Measurements from ENCODE around the gene MICAL3.

The MICAL3 gene

DNA sequence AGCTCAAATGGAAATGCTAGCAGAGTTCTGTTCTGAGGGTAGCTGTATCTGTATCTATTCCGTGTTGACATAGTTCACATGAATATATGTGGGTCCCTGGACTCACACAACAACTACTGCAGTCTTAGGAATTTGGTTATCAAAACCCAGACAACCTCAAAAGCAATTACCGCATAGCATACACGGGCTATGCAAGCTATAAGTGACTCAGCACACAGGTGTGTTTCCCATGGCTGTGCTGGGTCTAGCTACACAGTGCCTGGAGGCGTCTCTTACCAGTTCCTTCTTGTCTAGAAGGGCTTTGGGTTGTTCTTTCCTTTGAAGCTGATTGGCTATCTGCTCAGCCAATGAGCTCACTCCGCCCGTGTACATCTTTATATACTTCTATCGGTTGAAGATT is 151.9 kb downstream of the MICAL3 start:
- DNase-seq = no peak

DNA sequence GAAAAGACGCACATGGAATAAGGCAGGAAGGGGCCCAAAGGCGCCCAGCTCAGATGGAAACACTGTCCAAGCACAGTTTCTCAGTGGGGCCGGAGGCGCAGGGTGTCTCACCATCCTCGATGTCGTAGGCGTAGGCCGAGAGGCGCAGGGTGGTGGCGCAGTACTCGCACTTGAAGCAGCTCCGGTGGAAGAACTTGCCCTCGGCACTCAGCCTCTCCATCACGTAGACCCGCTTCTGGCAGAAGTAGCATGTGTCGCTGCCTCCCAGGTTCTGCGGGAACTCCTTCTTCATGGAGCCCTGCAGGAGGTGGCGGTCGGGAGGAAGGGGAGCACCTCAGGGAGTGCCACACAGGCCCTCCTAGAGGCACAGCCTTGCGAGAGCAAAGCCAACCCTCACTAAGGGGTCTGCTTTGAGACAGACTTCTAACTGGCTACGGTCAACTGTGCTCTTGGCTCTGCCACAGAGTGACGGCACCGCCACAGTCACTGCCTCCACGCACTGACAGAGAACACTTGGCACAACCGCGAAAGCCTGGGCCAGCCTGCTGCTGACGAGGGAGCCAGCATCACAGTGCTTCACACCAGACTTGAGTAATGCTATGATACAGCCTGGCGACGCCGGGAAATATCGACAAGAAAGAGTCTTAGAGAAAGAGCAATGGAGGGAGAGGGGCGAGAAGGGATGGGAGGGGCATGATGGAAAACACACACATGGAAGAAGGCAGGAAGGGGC is 152.5 kb downstream of the MICAL3 start:
- DNase-seq = peak in 40 of 51 donors; percentile 17 to 89 (median 64)

DNA sequence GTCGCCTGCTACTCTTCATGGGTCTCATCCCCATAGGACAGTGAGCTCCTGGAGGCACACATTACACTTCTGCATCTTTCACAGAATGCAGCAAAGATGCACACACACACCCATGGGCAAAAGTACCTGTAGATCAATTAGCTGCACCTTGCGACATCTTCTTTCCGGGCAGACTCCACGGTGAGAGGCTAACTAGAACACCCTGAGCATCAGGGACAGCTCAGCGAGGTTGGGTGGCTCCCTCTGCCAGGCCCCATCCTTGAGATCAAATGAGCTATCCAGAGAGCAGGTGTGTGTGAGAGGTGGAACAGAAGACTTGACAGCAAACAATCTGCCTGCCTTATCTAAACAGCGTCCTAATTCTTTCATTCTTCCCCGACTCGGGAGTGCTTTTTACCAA is 154.0 kb downstream of the MICAL3 start:
- no peak for DNase-seq

DNA sequence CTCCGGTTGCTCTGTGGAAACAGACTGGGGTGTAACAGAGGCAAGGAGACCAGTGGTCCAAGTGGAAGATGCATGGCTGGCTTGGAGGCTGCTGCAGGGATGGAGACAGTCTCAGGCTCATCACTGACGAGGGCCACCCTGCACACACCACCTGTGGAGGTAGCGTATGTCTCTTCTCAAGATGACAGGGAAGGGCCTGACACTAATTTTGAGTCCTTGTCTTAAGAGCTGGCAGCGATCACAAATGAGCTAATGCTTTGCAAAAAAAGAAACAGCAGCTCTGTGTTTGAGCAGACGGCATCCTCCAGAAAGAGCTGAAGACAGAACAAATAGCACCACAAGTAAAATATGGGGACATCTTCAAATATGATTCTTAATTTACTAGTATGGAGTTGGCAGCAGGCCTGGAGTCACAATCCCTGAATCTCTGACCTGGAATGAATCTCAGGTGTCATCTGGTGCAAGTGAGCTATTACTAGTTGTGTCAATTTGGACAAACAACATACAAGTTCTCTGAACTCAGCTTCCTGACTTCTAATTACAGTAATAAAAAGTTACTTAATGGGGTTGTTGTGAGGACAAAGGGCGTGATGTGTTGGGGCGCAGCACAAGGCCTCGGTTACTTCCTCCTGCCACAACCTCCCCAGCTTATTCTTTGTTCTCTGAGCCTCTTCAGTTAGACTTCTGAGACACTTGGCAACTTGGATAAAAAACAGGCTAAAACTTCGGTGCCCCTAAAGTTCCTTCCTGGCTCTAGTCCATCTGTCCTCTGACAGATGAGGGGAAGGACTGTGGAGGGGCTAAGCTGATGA is 154.9 kb downstream of the MICAL3 start:
- DNase-seq = peak in 1 of 51 donors; percentile 26

DNA sequence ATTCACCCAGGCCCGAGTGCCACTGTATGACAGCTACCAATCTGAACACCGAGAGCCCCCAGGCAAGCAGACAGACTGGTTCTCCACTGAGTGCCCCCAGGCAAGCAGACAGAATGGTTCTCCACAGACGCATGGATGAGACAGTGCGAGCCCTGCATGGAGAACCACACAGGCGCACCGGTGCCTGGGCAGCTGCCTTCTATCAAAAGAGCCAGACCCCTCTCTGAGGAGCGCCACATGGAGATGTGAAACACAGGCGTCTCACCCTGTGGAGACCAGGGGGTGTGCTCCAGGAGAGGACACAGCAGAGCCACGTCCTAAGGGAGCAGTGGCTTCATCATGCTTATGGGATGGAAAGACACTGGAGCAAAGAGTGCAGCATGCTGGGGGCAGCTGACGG is 155.6 kb downstream of the MICAL3 start:
- DNase-seq = no peak

DNA sequence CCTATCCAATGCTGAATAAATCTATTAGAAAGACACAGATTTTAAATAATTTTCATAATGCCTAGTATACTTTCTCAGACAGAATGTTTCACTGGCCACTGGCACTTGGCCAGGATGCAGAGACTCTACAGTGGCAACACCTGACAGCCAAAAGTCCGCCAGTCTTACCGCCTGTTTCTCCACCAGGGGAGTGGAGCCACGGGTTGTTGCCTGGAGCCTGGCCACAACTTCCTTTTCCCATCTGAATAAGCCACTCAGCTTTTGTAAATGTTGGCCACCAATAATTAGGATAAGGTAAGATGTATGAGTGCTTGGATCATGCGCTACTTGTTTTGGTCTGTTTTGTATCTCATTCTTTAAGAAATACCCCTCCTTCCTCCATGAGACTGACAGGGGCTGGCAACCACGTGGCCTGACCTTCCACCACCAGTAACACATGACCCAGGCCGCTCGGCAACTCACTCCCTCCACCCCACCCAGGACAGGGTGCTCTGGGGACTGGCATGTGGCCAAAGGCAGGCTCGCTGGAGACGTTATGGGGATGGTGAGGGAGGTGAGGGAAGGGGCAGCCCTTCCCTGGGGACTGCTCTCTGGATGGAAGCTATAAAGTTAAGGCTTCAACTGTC is 157.1 kb downstream of the MICAL3 start:
- DNase-seq = peak in 21 of 51 donors; percentile 19 to 66 (median 39)

DNA sequence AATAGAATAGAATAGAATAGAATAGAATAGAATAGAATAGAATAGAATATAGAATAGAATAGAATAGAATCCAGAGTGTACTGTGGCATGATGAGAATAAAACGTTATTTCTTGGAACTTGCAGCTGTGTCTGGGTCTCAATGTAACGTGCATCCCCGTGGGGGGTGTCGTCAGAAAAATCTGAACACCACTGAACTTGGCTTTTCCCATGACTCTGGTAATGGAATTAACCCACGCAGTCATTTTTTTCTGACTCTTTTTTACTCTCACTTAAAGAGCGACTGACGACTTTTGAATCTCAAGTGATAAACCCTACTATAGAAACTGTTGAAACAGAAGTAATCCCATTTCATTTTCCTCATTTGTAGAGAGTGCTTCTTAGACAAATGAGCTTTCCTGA is 157.7 kb downstream of the MICAL3 start:
- peak in 2 of 51 donors; percentile 42 to 84 for DNase-seq

DNA sequence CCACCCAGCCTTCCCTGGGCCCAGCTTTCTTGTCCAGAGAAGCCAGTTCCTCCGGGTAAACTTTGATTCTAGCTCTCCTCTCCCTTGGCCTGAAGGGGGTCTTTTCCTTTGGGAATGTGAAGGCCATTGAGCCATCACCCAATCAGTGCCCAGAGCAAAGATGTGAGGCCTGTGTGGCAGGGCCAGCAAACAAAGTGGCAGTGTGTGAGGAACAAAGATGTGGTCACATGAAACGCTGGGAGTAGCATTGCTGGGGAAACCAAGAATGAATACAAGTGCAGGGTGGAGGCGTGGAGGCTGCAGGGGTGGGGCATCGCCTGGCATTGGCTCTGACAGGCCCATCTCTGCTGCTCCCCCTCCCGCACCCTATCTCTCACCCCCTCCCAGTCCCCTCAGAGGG is 158.2 kb downstream of the MICAL3 start:
- peak in 48 of 51 donors; percentile 22 to 95 (median 82) for DNase-seq

DNA sequence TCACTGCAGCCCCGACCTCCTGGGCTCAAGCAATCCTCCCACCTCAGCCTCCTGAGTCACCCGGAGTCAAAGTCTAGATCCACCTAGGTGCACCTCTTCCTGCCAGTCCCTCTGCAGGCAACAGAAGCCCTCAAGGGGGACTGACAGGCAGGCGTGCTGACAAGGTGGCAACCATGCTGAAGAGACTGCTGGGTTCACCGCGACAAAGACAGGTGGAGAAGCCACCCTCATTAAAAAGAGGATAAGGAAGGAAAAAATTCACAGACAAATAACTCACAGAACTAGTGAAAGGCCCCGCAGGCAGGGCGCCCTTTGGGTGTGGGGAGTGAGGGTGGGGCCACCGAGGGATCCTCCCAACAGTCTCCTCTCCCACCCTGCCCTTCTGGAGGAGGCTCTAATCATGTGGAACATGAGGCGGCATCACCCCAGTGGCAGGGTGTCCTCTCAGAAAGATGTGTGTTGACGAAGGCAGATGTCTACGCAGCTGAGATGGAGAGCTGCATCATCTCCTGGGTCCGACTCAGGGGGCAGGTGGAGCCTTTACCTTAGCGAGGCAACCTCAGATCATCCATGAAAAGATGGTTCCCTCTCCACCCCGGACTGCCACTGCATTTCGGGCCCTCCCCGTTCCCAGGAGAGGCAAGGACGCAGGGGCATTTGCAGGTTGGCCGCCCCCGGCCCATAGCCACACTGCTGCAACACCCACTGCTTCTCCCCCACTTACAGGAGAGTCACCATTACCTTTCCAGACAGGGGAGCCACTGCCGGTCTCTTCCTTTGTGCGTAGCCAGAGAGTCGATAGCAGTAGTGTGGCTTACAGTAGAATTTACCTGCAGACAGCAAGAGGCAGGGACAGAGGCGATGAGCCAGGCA is 158.9 kb downstream of the MICAL3 start:
- no peak for DNase-seq

DNA sequence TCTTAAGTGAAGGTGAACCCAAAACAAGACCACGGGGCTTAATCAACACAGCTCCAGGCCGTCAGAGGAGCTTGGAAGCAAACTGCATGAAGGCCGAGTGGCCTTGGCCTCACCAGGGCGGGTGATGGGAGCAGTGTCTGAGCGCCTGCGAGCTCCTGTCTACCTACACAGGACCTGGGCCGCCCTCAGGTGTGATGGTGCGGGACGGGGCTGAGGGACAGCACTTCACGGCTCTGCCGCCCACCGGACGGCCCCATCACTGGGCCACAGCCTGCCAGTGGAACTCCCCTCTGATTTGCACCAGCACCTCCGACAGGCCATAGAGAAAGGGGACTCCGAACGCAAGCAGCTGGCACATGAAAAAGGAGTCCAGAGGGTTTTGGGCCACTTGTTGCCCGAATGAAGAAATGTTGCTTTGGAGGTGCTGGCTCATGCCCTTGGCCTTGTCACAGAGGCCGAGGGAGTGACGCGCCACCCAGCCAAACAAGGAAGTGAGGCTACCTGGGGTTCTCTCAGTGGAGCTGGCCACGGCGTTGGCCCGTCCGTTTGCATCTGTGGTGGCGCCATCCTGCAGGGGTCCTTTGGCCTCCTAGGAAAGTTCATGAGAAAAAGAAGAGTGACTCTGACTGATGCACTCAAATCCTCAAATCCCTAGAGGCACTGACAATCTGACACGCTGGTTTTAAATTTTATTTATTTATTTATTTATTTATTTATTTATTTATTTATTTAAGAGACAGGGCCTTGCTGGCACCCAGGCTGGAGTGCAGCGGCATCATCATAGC is 159.8 kb downstream of the MICAL3 start:
- DNase-seq = no peak

DNA sequence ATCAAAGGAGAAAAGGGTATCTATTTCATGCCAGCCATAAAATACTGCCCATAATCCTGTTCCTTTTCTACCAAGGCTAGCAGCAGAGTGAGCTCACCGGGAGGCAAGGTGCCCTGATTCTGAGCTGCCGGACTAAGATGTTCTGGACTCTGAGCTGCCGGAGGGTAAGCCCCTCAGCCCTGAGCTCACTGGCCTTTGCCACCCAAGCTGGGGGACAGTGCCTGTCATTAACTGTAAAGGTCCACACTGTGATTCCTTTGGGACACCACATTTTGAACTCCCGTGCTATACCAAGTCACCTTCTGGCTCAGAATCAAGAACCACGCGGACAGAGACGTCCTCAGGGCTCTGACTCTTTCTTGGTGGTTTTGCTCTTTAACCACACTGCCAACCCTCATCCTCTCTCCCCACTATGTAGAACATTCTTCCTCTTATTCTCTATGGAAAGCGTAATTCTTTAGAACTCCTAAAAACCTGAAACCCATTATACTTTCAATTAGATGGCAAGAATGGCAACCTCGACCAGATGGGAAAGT is 161.6 kb downstream of the MICAL3 start:
- no peak for DNase-seq

DNA sequence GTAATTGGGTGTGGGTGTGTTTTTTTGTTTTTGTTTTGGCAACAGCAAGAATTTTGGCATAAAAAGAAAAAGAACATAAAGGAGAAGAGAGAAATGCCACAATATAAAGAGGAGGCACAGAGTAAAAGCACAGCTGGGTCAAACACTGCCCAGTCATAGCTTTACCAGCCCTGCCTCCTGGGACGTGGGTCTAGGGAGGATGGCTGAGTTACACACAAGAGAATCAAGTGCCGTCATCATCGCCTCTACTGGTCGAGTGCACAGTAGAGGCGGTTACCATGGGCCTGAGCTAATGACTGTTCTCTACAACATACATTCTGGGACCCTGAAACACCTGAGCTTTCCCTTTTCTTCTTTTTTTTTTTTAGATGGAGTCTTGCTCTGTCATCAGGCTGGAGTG is 162.5 kb downstream of the MICAL3 start:
- no peak for DNase-seq

DNA sequence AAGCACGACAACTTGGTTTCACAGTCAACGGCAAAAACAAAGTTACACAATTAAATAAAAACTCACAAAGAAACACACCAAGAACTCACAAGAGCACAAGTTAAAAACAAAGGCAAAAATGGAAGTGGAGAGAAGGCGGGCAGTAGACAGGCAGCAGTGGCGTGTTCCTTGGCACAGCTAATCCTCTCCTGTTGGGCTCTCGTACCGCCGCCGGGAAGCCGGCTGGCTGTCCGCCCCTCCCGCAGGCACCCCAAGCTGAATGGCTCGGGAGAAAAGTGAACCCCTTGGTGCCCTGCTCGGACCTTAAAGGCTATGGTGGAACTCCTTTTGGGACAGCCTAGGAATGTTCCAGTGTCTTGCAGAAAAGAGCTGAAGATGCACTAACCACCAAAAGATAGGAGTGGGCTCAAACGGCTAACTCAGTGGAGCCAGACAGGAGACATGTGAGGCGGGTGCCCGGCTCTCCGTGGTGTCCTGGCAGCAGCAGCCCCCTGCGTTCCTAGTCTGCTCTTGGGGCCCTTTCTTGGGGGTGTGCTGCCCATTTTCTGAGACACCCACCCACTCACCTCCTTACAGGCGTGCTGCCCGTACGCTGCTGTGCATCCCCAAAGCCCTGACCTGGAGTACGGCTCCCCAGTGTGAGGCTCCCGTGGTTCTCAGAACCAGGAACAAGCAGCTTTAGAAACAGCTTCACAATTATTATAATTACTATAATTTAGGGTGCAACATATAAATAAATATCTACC is 164.0 kb downstream of the MICAL3 start:
- peak in 29 of 51 donors; percentile 16 to 72 (median 40) for DNase-seq

DNA sequence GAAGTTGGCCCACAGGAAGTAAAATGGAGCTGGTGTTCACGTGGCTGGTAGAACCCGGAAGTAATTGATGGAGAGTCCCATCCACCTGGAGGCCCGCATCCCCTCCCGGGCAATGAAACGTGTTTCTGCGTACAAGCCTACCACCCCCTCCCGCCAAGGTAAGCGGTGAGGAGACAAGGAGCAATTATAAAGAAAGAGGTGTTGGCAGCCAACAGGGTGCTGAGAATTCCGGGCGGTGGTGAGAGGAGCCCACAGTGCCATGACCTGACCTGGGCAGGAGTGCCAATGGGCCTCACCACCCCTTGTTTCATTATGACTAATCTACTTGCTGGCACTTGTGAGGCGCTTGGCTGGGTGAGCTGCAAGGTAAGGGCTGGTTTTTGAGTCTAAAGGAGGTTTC is 166.3 kb downstream of the MICAL3 start:
- DNase-seq = no peak

DNA sequence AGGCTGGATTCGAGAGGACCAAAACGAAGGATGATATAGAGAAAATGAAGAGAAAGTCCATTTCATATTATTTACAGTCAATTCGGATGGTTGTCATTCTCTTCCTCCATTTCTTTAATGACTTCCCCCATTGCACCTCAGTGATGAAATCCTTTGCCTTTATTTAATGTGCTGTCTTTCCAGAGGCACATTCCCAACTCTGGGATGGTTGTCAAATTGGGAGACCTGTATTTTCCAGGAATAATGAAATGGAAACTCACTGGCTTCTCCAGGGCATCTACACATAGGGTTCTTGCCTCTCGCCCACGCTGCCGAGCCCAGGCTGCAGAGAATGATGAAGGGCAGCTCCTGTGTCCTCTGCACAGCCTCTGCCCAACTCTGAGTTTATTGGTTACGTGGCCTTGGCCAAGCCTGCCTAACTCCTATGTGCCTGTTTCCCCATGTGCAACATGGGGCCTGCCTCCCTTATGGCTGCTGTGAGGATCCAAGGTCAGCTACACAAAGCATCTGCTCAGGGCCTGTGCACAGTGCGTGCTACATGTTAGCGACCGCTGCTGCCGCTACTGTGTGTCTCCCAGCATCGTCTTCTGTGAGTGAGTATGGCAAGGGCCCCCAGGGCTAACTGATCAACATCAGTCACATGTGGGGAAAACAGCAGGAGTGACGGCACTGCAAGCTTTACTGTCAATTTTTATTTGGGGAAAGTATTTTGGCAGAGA is 168.6 kb downstream of the MICAL3 start:
- no peak for DNase-seq

DNA sequence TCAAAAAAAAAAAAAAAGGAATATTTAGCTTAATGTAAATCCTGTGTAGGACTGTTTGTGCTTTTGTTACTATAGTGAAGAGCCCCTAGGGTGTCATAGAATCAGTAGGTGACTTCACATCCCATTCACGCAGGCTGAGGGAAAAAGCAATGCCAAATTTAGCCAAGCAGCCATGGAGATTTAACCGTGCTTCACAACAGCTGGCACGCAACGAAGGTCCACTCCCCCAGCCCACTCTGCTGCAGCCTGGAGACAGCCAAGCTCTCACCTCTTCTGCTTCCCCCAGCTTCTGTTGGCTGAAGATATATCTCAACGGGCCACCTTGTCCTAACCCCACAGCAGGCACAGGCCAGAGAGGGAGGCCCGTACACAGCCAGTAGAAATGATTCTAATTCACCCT is 171.3 kb downstream of the MICAL3 start:
- peak in 1 of 51 donors; percentile 43 for DNase-seq

DNA sequence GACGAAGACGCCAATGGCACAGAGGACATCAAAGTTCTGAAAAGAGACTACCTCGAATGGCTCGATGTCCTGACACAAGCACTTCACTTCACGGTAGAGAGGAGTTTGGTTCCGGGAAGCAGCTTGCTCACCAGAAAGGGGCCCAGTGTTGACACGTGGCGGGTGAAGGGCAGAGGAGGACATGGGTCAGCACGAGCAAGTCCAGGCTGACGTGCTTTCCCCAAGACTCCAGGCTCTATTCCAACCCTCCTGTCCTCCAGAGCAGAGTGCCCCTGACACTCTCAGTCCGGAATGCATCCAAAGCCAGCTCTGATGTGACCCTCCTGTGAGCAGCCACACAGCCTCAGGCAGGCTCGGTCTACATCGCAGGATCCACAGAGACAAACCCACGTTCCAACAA is 172.6 kb downstream of the MICAL3 start:
- DNase-seq = peak in 2 of 51 donors; percentile 38

DNA sequence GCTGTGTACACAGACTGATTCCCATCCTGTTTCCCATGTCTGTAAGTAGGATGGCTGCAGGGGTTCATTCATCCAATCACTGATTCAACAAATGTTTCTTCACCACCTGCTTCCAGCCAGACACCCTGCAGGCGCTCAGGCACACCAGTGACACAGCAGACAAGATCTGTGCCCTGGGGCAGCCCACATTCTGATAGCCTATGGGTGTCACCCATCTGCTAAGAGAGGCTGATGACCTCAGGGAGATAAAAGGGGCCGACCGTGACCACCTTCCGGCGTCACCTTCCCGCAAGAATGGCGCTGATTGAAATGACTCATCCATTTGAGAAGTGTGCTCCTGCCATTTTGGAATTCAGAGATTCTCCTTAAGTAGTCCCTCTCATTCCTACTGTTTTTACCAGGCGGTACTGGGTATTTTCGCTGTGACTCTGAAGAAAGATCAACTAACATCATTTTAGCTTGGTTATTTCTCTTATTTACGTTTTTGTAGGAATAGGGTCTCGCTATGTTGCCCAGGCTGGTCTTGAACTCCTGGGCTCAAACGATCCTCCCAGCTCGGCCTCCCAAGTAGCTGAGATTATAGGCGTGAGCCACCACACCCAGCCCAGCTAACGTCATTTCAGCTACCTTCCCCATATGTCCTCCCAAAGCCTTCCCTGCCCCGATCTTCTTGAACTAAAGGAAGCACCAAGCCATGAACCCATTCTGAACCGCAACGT is 176.8 kb downstream of the MICAL3 start:
- no peak for DNase-seq

All from hypothalamus (tissue), 51 donors.